Heart right ventricle (tissue), 16 donors: ENCODE measurements around the gene DEPDC7. TPM values are rescaled to one million over a fixed set of nuclear protein-coding genes. Genes with fewer than 3 reads are reported as not detected.

ENCODE experiments used
- ATAC-seq, 8 donors: fragments of 200-7000 bp; cut with Tn5 transposase; one replicate each; pipeline ENCODE4 v1.9.1; 2020; ENCODE audit warnings: mild to moderate bottlenecking in 8 of 8, moderate library complexity in 8 of 8, moderate number of reproducible peaks in 1 of 8
- DNase-seq, 2 donors: peaks; one replicate each; pipeline ENCODE4 v3.0.0-alpha.2; 2020
- H3K27ac ChIP-seq, 10 donors: fragments of 200-600 bp; sonication (generic) in 2 of 10; one replicate each; pipeline versions ENCODE4 v1.5.0 to v1.8.0; 2020 to 2022; ENCODE audit warnings: mild to moderate bottlenecking in 3 of 10
- H3K27me3 ChIP-seq, 7 donors: fragments of 200-600 bp; one replicate each; pipeline ENCODE4 v1.8.0; 2021 to 2022; ENCODE audit warnings: mild to moderate bottlenecking in 2 of 7
- H3K36me3 ChIP-seq, 9 donors: fragments of 200-600 bp; sonication (generic) in 1 of 9; one replicate each; pipeline versions ENCODE4 v1.5.0 to v1.8.0; 2020 to 2022; ENCODE audit warnings: mild to moderate bottlenecking in 2 of 9
- H3K4me1 ChIP-seq, 9 donors: fragments of 200-600 bp; sonication (generic) in 1 of 9; one replicate each; pipeline versions ENCODE4 v1.5.0 to v1.8.0; 2020 to 2022; ENCODE audit warnings: mild to moderate bottlenecking in 4 of 9
- H3K4me3 ChIP-seq, 10 donors: fragments of 200-600 bp; sonication (generic) in 2 of 10; one replicate each; pipeline versions ENCODE4 v1.5.0 to v1.8.0; 2020 to 2022; ENCODE audit warnings: mild to moderate bottlenecking in 7 of 10, moderate library complexity in 2 of 10
- H3K9me3 ChIP-seq, 11 donors: fragments of 200-600 bp in 10 of 11; sonication (generic) in 2 of 11; one replicate each; pipeline versions ENCODE4 v1.5.0 to v1.8.0; 2013 to 2022; ENCODE audit warnings: mild to moderate bottlenecking in 2 of 11, control low read depth in 1 of 11, moderate library complexity in 1 of 11
- WGBS, 2 donors: extraction: QIAGEN DNeasy Blood & Tissue Kit; methylation state at CpG; one replicate each; pipeline ENCODE4 v1.1.7; 2013; ENCODE audit warnings: inconsistent platforms in 1 of 2; 5-methylcytosine and 5-hydroxymethylcytosine counted together
- intact Hi-C, 10 donors: fragments of 100-400 bp; cut with DNase I; formaldehyde crosslinking; loops; one replicate each; pipeline versions ENCODE4 v1.11.1 to v1.14.2; 2022
- polyA plus RNA-seq, 2 donors: library from polyadenylated mRNA; stranded (reverse); fragments of 200-250 nt; gene quantifications; one replicate each; pipeline ENCODE4 v1.2.3, GENCODE V29; 2013
- total RNA-seq, 10 donors: library from RNA; stranded (reverse); fragmentation: NEBNext Ultra II Directional in 3 of 10; extraction: Animal tissue kit (Norgen Biotek cat#: 25700) in 3 of 10; gene quantifications; one replicate each; pipeline versions ENCODE4 v1.2.1 to v1.2.4, GENCODE V29; 2021 to 2023
- TF ChIP-seq, protein P1 (sequence below), 9 donors: fragments of 200-600 bp; sonication (generic) in 2 of 9; IDR thresholded peaks; one replicate each; pipeline versions ENCODE4 v1.5.0 to v1.8.0; 2021 to 2022; ENCODE audit warnings: antibody characterized with exemption in 9 of 9, mild to moderate bottlenecking in 5 of 9, moderate library complexity in 1 of 9
- donor health status: Arrhythmogenic right ventricular cardiomyopathy.
- donor health status: ischemic (EF 13 %, LVEDD 7.1; RV severe dilation, severe dysfunction).
- donor health status: healthy with polysubstance abuse.
- donor health status: DM: no; HTN: yes; CAD: no.
- donor health status: DM: no; HTN: no; CAD: no.
- donor health status: ischemic (EF 25% LVEDD 6.9; RV normal size, moderate dysfunction).
- donor health status: ischemic (EF 25% LVEDD 5.7; RV mildly dilated, moderate dysfunction).
- donor health status: healthy.
- donor health status: DM: yes; HTN: yes; CAD: no.
- donor health status: Ischemic cardiomyopathy.
- donor health status: ischemic (EF 35%, LVEDD 5.7; RV mildly dilated, moderate dysfunction).
- donor health status: nonischemic (EF 11% LVEDD 7.7; RV severe dilation, severe dysfunction).
- donor health status: DM: yes; HTN: yes; CAD: no.
- donor health status: PGD.
- donor health status: ischemic (EF 29% LVEDD 5.4; RV normal size, mild dysfunction).
- donor health status: nonischemic (EF 23%, LVEDD 6.1; RV moderate dilation, normal function).

DEPDC7 gene
- total and polyA plus RNA-seq, 12 donors: 0.17 to 1.5 (median 0.31) TPM; not detected in 4

DNA sequence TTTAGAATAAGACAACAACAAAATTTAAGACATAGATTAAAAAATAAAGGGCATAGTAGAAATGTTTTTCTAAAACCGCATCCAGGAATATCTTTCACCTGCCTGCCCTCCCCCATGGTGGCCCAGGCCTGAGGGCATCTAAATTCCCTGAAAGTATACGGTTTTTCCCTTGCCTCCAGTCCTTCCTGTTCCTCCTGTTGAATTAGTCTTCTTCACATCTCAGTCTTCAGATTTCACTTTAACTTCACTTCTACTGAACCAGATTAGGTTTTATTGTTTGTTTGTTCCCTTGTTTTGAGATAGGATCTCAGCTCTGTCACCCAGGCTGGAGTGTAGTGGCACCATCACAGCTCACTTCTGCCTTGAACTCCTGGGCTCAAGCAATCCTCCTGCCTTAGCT is 33.1 kb upstream of the DEPDC7 start:
- no peak for DNase-seq
- H3K27ac ChIP-seq: no peak overlapping the region
- ATAC-seq: no peak
- H3K9me3 ChIP-seq: no peaks in the 10 kb centered on the region
- intact Hi-C loops: no loop called here
- H3K27me3 ChIP-seq: no peaks in the 10 kb centered on the region
- 85 to 86% methylated on average over 2 of the region's 2 CpGs for WGBS, 2 donors
- TF ChIP-seq, protein P1, sequence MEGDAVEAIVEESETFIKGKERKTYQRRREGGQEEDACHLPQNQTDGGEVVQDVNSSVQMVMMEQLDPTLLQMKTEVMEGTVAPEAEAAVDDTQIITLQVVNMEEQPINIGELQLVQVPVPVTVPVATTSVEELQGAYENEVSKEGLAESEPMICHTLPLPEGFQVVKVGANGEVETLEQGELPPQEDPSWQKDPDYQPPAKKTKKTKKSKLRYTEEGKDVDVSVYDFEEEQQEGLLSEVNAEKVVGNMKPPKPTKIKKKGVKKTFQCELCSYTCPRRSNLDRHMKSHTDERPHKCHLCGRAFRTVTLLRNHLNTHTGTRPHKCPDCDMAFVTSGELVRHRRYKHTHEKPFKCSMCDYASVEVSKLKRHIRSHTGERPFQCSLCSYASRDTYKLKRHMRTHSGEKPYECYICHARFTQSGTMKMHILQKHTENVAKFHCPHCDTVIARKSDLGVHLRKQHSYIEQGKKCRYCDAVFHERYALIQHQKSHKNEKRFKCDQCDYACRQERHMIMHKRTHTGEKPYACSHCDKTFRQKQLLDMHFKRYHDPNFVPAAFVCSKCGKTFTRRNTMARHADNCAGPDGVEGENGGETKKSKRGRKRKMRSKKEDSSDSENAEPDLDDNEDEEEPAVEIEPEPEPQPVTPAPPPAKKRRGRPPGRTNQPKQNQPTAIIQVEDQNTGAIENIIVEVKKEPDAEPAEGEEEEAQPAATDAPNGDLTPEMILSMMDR (IDR thresholded peaks at IDR 0.05): no peak
- peaks cover 0 to 24% (median 2%) of the 10 kb centered on the region in 9 donors for H3K36me3 ChIP-seq
- no peak overlapping the region for H3K4me3 ChIP-seq
- no peaks in the 10 kb centered on the region for H3K4me1 ChIP-seq

DNA sequence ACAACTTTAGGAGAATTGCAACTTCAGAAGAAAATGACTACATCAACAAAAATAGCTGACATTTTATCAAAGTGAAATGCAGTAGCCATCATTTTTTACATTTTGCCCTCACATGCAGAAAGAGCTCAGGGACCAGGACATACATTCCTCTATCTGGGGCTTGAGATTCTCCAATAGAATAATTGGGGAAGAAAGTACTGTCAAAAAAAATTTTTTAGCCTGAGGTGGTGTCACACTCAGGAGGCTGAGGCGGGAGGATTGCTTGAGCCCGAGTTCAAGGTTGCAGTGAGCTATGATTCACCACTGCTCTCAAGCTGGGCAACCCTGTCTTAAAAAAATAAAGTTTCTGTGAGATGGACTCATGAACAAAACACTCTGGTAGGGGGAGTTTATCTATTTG is 32.2 kb upstream of the DEPDC7 start:
- intact Hi-C loops: no loop called here
- WGBS, 2 donors: 82 to 92% methylated on average over 2 of the region's 2 CpGs
- H3K27me3 ChIP-seq: no peaks in the 10 kb centered on the region
- H3K27ac ChIP-seq: no peak overlapping the region
- H3K4me3 ChIP-seq: no peak overlapping the region
- H3K4me1 ChIP-seq: no peaks in the 10 kb centered on the region
- DNase-seq (no peak), ATAC-seq (no peak)
- no peaks in the 10 kb centered on the region for H3K9me3 ChIP-seq
- H3K36me3 ChIP-seq: peaks cover 0 to 15% (median 0%) of the 10 kb centered on the region in 9 donors
- TF ChIP-seq, protein P1 (IDR thresholded peaks at IDR 0.05): no peak

DNA sequence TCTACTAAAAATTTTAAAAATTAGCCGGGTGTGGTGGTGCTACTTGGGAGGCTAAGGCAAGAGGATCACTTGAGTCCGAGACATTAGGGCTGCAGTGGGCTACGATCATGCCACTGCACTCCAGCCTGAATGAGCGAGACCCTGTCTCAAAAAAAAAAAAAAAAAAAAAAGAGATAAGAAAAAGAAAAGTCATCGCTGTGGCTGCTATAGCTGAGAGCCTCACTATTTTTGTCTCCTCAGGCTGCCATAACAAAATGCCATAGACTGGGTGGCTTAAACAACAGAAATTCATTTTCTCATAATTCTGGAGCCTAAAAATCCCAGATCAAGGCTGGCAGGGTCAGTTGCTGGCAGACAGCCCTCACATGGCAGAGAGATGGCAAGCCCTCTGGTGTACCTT is 30.1 kb upstream of the DEPDC7 start:
- no peaks in the 10 kb centered on the region for H3K27me3 ChIP-seq
- TF ChIP-seq, protein P1 (IDR thresholded peaks at IDR 0.05): no peak
- no peak for ATAC-seq
- intact Hi-C loops: no loop called here
- DNase-seq: no peak
- H3K27ac ChIP-seq: no peak overlapping the region
- WGBS, 2 donors: 94 to 95% methylated on average over 5 of the region's 5 CpGs
- no peaks in the 10 kb centered on the region for H3K4me1 ChIP-seq
- no peak overlapping the region for H3K4me3 ChIP-seq
- H3K9me3 ChIP-seq: no peaks in the 10 kb centered on the region
- H3K36me3 ChIP-seq: no peaks in the 10 kb centered on the region

DNA sequence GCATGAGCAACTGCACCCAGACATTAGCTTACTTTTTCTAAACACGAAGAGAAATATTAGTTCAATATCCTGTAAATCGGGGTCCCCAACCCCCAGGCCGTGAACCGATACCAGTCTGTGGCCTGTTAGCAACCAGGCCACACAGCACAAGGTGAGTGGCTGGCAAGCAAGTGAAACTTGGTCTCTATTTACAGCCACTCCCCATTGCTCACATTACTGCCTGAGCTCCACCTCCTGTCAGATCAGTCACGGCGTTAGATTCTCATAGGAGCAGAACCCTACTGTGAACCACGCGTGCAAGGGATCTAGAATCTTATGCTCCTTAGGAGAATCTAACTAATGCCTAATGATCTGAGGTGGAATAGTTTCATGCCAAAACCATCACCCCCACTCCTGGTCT is 27.8 kb upstream of the DEPDC7 start:
- intact Hi-C loops: no loop called here
- Histone ChIP-seq H3K4me3 (no peak overlapping the region), H3K4me1 (no peaks in the 10 kb centered on the region), H3K27ac (no peak overlapping the region), H3K9me3 (peaks cover 0 to 21% (median 13%) of the 10 kb centered on the region in 11 donors), H3K27me3 (no peaks in the 10 kb centered on the region), H3K36me3 (no peaks in the 10 kb centered on the region)
- 70 to 78% methylated on average over 8 of the region's 8 CpGs for WGBS, 2 donors
- ATAC-seq (no peak), DNase-seq (no peak)
- TF ChIP-seq, protein P1 (IDR thresholded peaks at IDR 0.05): no peak
